A549 (cell line): ENCODE data around the gene MAGI2.

Experiments
- CEBPB ChIP-seq, 2 experiments: fragments of >200 bp in 1 of 2; sonication (Bioruptor Twin) in 1 of 2; formaldehyde crosslinking in 1 of 2; IDR thresholded peaks; 2 replicates each; pipeline ENCODE4 v1.6.1; 2012 to 2016
- CTCF ChIP-seq: fragments of >200 bp; sonication (Bioruptor Twin); formaldehyde crosslinking; IDR thresholded peaks from 3 replicates; pipeline ENCODE4 v1.5.1; 2016
- EP300 ChIP-seq, 2 experiments: fragments of >200 bp; sonication (Bioruptor Twin); formaldehyde crosslinking; IDR thresholded peaks; 2 replicates in 1 of 2; 3 replicates in 1 of 2; pipeline ENCODE4 v1.6.1; 2016 to 2017
- MAFK ChIP-seq: fragments of 450-650 bp; IDR thresholded peaks from 2 replicates; pipeline ENCODE4 v1.6.1; 2014; ENCODE audit not compliant: partially characterized antibody
- MYC ChIP-seq: IDR thresholded peaks from 2 replicates; pipeline ENCODE4 v1.6.1; 2012; ENCODE audit warnings: mild to moderate bottlenecking, inconsistent platforms, low read length, improper control_type of control experiment, borderline replicate concordance
- RAD21 ChIP-seq, 2 experiments: fragments of >200 bp in 1 of 2; sonication (Bioruptor Twin) in 1 of 2; formaldehyde crosslinking in 1 of 2; IDR thresholded peaks in 1 of 2; conservative IDR thresholded peaks in 1 of 2; 2 replicates in 1 of 2; 3 replicates in 1 of 2; pipeline ENCODE4 v1.6.1; 2012 to 2018; ENCODE audit warnings: inconsistent platforms in 1 of 2
- RCOR1 ChIP-seq: fragments of 150-350 bp; IDR thresholded peaks from 2 replicates; pipeline ENCODE4 v1.6.1; 2014; ENCODE audit warnings: antibody characterized with exemption, low read length, low read depth
- USF2 ChIP-seq: fragments of 450-650 bp; IDR thresholded peaks from 2 replicates; pipeline ENCODE4 v1.6.1; 2014; ENCODE audit warnings: antibody characterized with exemption

GRCh38 chr7:78171398-78171797 lies 1282.1 kb downstream of the MAGI2 start:
- no peak for TF ChIP-seq RCOR1
- no peak for TF ChIP-seq CTCF
- no peak for TF ChIP-seq RAD21 (conservative IDR thresholded peaks at IDR 0.05 in 1 of 2, IDR thresholded peaks at IDR 0.05 in 1 of 2)
- no peak for TF ChIP-seq EP300 (IDR thresholded peaks at IDR 0.05)
- no peak for TF ChIP-seq MYC
- no peak for TF ChIP-seq USF2
- no peak for TF ChIP-seq CEBPB (IDR thresholded peaks at IDR 0.05)
- no peak for TF ChIP-seq MAFK
